GM12864 (cell line): ENCODE measurements around the gene FNTB.

ENCODE experiments used
- DNase-seq: peaks from one replicate; pipeline ENCODE4 v3.0.0-alpha.2; 2011; ENCODE audit warnings: low read depth
- H3K4me3 ChIP-seq: 2 replicates; pipeline ENCODE4 v1.5.1; 2011; ENCODE audit warnings: mild to moderate bottlenecking, low read depth, low read length, control low read depth
- TF ChIP-seq, protein P1 (sequence below): IDR thresholded peaks from 2 replicates; pipeline ENCODE4 v1.5.1; 2011; ENCODE audit warnings: low read depth, mild to moderate bottlenecking, moderate library complexity, low read length, control low read depth, inconsistent platforms; ENCODE audit errors: missing control alignments

Gene FNTB

DNA sequence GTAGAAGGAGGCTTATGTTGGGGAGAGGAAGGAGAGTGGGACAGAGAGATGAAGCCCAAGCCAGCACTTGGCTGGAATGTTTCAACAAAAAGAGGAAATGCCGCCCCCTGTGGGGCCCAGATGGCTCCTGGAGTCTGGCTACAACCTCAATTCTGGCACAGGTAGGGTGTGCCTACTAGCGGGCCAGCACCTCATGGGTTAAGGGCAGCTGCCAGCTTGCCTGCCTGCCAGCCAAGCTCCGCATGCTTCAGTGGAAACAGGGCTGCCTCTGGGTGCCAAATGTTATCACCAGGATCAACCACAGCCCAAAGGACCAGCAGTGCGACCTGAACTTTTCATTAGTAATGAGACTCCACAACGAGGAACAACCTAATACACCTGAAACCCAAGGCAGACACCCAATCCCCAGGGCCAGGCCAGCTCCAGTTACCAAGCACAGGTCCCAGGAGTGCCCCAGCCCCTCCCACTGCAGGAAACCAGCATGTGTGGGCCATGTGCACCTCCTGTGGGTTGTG is 25.9 kb upstream of the FNTB start:
- no peak for DNase-seq
- TF ChIP-seq, protein P1, sequence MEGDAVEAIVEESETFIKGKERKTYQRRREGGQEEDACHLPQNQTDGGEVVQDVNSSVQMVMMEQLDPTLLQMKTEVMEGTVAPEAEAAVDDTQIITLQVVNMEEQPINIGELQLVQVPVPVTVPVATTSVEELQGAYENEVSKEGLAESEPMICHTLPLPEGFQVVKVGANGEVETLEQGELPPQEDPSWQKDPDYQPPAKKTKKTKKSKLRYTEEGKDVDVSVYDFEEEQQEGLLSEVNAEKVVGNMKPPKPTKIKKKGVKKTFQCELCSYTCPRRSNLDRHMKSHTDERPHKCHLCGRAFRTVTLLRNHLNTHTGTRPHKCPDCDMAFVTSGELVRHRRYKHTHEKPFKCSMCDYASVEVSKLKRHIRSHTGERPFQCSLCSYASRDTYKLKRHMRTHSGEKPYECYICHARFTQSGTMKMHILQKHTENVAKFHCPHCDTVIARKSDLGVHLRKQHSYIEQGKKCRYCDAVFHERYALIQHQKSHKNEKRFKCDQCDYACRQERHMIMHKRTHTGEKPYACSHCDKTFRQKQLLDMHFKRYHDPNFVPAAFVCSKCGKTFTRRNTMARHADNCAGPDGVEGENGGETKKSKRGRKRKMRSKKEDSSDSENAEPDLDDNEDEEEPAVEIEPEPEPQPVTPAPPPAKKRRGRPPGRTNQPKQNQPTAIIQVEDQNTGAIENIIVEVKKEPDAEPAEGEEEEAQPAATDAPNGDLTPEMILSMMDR, result peak; percentile 32
- H3K4me3 ChIP-seq, result no peak overlapping the region

DNA sequence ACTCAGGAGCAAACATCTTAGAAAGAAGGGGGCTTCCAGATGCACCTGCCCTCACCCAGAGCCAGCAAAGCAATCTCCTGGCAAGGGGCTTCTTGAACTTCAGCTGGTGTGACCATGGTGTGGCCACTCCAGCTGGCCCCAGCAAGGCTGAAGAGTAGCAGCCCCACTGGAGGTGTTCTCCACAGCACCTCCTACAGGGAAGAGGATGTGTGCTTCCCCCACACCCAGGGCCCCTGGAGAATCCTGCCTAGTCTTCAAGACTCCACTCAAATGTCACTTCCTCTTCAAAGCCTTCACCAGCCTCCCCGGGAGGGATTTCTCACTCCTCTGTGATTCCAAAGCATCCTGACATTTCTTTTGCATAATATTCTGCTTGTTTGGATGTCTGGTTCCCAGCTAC is 23.1 kb upstream of the FNTB start:
- no peak overlapping the region for H3K4me3 ChIP-seq
- no peak for DNase-seq
- TF ChIP-seq, protein P1, result peak; percentile 22

DNA sequence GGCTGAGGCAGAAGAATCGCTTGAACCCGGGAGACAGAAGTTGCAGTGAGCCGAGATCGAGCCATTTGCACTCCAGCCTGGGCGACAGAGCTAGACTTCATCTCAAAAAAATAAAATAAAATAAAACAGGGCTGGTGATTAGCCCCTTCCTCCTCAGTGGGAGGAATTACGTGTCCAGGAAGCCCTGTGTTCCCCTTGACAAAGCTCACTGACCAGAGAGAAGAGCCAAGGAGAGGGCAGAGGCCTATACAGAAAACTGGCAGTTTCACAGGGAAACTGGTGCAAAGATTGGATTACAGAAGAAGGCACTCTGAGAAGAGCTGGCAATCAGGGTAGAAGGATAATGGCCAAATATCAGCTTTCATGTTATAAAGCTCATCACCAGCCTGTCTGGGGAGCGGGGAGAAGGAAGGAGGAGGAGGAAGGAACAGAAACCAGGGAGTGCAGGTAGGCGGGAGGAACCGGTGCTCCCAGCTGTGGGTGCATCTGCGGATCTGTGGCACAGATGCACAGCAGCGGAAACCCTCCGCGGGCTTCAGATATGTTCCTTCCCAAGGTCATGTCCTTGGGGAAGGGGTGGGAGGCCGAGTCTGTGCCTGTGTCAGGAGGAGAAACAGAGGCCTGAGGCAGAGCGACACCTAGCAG is 21.2 kb upstream of the FNTB start:
- no peak overlapping the region for H3K4me3 ChIP-seq
- TF ChIP-seq, protein P1, result no peak
- DNase-seq, result no peak

DNA sequence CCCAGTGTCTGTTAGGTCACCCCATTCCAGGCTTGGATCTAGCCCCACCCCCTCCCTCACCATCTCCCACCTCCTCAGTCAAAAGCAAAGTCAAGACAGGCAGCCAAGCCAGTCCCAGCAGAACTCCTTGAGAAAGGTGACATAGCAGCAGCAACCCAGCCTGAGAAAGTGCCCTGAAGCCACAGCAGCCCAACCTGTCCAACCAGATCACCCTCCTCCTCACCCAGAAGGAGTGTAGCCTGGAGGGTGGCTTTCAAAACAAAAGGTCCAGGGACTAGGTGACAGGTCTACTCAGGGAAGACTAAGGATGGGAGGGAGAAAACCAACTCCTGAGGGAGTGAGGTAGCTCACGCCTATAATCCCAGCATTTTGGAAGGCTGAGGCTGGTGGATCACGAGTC is 19.7 kb upstream of the FNTB start:
- no peak for DNase-seq
- TF ChIP-seq, protein P1, result no peak
- H3K4me3 ChIP-seq, result no peak overlapping the region

DNA sequence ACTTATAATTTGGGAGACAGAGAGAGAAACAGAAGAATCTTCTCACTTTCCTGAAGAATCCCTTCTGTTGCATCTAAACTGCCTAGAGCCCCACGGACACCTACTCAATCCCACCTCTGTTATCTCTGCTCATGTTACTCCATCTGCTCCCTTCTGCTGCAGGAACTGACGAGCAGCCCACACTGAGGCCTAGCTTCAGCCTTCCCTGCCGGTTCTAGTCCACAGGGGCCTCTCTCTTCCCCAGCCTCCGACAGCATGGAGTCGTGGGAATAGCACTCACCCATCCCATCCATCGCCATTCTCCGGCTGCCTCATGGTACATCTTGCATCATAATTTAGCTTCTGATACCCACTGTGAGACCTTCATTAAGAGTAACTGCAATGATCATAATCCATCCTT is 18.5 kb upstream of the FNTB start:
- TF ChIP-seq, protein P1, result no peak
- no peak for DNase-seq
- no peak overlapping the region for H3K4me3 ChIP-seq

DNA sequence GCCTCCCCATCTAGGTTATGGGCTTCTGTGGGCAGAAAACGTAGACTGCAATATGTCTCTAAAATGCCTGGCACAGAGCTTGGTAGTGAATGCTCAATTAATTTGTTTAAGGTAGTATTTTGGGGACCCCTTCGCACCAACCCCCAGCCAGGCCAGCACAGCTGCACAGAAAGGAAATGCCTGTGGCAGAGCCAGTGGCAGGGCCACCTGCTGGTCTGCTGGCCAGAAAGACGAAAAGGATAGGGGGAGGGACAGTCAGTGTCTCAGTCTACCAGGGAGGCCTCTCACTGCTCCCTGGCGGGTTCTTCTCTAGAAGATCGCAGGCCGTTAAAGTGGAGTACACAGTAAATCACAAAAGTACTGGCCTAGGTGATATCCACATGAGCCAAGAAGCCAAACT is 18.0 kb upstream of the FNTB start:
- no peak overlapping the region for H3K4me3 ChIP-seq
- no peak for DNase-seq
- TF ChIP-seq, protein P1, result no peak

DNA sequence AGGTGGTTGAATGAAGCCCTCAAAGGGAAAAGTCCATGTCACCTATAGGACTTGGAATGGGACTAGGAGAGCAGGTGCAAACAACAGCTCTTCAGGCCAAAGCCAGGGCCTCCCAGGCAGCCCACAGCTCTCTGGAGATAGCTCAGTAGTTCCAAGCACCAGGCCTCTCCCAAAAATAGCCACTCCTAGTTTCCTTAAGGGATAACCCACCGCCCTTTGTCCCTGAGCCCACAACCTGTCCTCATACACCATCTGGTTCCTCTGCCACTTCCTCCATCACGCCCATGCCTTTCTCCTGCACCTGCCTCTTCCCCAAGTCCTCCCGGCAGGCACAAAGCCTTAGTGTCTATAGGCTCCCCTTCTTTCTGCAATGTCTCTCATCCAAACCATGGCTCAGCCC is 16.7 kb upstream of the FNTB start:
- no peak overlapping the region for H3K4me3 ChIP-seq
- TF ChIP-seq, protein P1, result no peak
- DNase-seq, result no peak
